ENCODE results near the gene WSCD1.

- TF ChIP-seq POLR2A (IDR thresholded peaks at IDR 0.05; ENCODE audit: low read depth, low read length): no peak
- no peak for TF ChIP-seq EZH2 (IDR thresholded peaks at IDR 0.05; ENCODE audit: borderline replicate concordance, low read depth, low read length, severe bottlenecking)
- no peak for TF ChIP-seq JUN (IDR thresholded peaks at IDR 0.05; ENCODE audit: borderline replicate concordance, insufficient read depth, insufficient read length, low read depth)
- no peak for TF ChIP-seq CTCF (IDR thresholded peaks at IDR 0.05; ENCODE audit: extremely low read depth in 1 of 2, insufficient read depth in 1 of 2, low read depth in 1 of 2, low read length in 2 of 2)
- TF ChIP-seq MAX (IDR thresholded peaks at IDR 0.05; ENCODE audit: insufficient read depth, insufficient read length): no peak
- no peak for TF ChIP-seq POLR2AphosphoS5 (IDR thresholded peaks at IDR 0.05; ENCODE audit: insufficient read depth, low read depth, low read length)
- no peak for TF ChIP-seq FOS (IDR thresholded peaks at IDR 0.05; ENCODE audit: borderline replicate concordance, insufficient read depth, low read length)
- TF ChIP-seq MYC (IDR thresholded peaks at IDR 0.05; ENCODE audit: low read depth, low read length): no peak
These were observed 17.3 kb upstream of the WSCD1 start for GRCh38 chr17:6052926-6053325.

All from endothelial cell of umbilical vein (primary cell).